Astrocyte of the cerebellum (primary cell): ENCODE measurements around the gene PLXNA2.

Source experiments
- DNase-seq: peaks from one replicate; pipeline ENCODE4 v3.0.0-alpha.2; 2011; ENCODE audit warnings: low read depth
- H3K4me3 ChIP-seq: 2 replicates; pipeline ENCODE4 v1.5.1; 2011; ENCODE audit warnings: mild to moderate bottlenecking, low read depth, low read length, moderate library complexity
- in situ Hi-C: cut with HindIII; loops from 2 replicates; pipeline ENCODE4 v1.10.0; 2017; ENCODE audit warnings: low sequenced_read_pairs
- TF ChIP-seq, protein P1 (sequence below): IDR thresholded peaks from 2 replicates; pipeline ENCODE4 v1.5.1; 2012; ENCODE audit warnings: low read length, low read depth, moderate library complexity, mild to moderate bottlenecking; ENCODE audit errors: missing control alignments

Gene PLXNA2

DNA sequence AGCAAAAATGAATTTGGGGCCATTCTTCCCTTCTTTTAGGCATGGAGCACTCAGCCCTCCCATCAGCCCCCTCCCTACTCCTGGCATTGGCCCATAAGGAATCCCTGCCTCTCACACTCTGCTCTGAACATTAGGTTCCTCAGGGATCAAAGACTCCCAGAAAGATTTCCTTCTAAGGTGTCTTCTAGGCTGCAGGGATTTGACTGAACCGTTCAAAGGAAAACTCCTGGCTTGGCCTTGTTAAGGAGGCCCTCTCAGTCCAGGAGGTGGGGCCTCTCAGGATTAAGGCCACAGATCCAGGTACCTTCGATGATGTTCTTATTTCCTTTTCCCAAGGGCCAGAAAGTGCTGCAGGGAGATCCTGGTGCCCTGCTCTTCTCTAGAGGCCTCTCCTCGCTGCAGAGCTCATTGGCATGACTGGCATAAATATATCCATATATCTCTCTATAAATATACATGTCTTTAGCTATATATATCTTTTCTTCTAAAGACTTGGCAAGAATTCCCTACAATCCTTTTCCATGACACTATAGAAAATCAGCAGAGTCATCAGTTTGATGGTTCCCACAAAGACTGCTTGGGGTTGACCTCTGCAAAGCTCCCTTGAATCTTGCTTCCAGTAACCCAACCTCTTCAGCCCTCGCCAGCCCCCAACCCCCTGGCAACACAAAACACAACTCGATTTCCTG, 59.1 kb downstream of the PLXNA2 start:
- TF ChIP-seq, protein P1, sequence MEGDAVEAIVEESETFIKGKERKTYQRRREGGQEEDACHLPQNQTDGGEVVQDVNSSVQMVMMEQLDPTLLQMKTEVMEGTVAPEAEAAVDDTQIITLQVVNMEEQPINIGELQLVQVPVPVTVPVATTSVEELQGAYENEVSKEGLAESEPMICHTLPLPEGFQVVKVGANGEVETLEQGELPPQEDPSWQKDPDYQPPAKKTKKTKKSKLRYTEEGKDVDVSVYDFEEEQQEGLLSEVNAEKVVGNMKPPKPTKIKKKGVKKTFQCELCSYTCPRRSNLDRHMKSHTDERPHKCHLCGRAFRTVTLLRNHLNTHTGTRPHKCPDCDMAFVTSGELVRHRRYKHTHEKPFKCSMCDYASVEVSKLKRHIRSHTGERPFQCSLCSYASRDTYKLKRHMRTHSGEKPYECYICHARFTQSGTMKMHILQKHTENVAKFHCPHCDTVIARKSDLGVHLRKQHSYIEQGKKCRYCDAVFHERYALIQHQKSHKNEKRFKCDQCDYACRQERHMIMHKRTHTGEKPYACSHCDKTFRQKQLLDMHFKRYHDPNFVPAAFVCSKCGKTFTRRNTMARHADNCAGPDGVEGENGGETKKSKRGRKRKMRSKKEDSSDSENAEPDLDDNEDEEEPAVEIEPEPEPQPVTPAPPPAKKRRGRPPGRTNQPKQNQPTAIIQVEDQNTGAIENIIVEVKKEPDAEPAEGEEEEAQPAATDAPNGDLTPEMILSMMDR: no peak
- in situ Hi-C loops: no loop called here
- no peak for DNase-seq

DNA sequence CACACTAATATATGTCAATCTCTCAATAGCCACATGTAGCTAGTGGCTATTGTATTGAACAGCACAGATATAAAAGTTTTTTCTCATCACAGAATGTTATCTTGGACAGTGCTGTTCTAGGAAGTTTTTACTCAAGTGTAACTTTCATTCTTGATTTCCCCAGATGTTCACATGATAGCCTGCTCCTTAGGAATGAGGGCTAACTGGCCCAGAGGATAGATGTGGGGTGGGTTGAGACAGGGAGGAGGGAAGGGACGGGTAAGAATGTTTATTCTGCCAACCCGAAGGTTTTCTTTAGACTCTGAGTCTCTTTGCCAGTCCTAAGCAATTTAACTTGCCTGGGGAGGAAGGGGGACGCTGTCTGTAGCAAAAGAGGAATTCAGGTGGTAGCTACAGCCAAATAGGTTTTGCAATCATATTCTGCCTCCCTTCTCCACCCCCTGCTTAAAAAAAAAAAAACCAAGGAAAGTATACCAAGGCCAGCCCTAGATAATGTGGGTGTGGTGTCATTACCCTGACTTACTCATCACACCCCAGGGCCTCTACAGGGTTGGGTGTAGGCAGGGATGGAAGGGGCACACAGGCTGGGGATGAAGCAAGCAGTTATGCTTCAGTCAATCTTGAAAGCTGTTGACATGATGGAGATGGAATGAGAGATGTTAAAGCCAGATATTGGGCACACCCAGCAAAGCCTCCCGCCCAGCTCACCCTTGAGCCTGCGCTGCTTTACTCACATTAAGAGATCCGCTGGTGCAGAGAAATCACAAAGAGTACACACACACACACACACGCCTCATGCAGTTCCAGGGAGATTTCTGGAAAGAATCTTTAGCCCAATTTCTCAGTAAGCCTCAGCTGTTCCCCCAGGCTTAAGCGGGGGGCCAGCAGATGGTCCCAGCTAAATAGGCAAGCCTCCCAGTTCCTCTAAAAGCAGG, 59.9 kb downstream of the PLXNA2 start:
- in situ Hi-C loops: no loop called here
- DNase-seq: no peak
- H3K4me3 ChIP-seq: no peak overlapping the region
- TF ChIP-seq, protein P1: no peak

More for the DNA sequence above, 59.1 kb downstream of the PLXNA2 start:
- H3K4me3 ChIP-seq: no peak overlapping the region

DNA sequence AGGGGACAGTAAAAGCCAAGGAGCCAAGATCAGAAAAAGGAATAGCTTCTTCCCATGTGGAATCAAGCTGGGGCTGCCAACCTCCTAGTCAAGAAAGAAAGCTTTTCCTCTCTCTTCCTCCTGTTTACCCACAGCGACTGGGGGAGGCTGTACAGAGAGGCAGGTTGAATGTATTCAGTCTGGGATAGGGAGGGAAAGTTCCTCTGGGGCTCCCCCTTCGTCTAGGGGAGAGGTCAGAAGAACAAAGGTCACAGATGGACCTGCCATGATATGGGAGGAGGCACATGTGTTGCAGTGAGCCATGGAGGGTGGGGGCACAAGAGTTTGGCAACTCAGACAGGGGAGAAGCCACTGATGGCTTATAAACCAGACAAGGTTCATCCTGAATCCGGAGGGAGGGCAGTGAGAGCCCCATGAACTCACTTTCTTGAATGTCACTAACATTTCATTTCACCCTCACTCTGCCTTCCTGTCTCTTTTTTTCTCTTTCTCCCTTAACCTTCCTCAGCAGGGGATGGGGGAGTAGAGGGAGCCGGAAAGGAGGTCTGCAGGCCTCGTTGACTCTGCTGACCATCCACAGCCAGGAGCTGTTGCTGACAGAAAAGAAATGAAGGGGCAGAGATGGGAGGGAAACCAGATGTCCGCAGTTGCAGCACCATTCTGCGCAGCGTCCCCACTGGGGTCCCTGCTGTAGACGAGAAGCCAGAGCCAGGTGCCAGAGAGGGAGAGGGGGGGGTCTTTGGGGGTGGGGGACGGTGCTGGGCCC, 61.1 kb downstream of the PLXNA2 start:
- H3K4me3 ChIP-seq: no peak overlapping the region
- no peak for DNase-seq
- in situ Hi-C loops: no loop called here
- TF ChIP-seq, protein P1: no peak

DNA sequence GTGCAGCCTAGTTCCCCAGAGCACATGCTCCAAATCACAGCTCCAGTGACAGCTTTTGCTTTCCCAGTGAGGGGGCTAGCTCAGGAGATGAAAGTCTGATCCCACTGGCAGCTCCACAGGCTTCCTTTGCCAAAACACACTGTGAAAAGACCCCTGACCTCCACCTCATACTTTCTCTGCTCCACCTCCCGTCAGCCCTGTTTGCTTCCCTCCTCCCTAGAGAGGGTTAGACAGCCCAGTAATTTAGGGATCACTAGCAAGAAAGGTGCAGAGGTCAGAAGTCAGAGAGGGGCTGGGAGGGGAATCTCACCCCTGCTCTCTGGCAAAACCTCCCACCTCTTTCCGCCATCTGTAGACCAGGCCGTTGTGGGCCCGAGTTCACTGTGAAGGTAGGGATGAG, 62.8 kb downstream of the PLXNA2 start:
- no peak overlapping the region for H3K4me3 ChIP-seq
- TF ChIP-seq, protein P1: no peak
- no peak for DNase-seq
- in situ Hi-C loops: no loop called here

DNA sequence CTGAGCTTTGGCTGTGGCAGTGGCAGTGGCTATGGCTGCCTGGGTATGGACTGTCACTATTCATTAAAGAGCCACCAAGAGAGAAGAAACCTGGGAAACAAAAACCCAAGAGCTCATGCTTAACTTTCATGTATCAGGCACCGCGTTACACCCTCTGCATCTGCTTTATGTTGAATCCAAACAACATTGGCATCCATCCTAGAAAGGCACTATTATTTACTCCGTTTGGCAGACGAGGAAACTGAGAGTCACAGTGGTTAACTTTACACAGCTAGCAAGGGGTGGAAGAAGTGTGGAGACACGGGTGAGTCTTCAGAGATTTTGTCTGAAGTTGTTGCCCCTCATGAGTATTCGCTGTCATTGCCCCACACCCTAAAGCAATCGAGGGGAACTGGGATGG, 63.8 kb downstream of the PLXNA2 start:
- DNase-seq: no peak
- TF ChIP-seq, protein P1: no peak
- no peak overlapping the region for H3K4me3 ChIP-seq
- in situ Hi-C loops: no loop called here

DNA sequence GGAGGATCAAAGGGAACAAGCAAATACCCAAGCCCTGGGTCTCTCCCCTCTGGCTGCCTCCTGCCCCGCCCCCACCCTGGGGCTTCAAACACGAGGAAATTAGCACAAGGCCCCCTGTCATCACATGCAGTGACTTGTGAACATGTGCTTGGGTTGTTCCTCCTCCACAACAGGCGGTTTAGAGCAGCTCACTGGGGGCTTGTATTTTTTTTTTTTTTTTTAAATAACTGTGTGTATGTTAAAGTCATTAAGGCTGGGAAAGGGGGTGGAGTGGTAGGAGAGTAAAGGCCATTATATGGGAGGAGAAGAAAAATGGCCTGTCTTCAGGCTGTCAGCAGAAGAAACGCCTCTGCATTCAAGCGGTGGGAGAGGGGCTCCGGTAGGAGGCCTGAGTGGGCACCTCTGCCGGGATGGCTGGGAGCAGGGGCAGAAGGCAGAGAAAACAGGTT, 64.2 kb downstream of the PLXNA2 start:
- DNase-seq: no peak

More for the DNA sequence above, 64.2 kb downstream of the PLXNA2 start:
- TF ChIP-seq, protein P1: no peak
- H3K4me3 ChIP-seq: no peak overlapping the region
- in situ Hi-C loops: no loop called here
